ENCODE measurements around the gene C17orf114.

C17orf114 gene

GRCh38 chr17:4796552-4796920 lies 5.6 kb downstream of the C17orf114 start:
- peak overlapping the region; percentile 97 for H3K4me3 ChIP-seq (ENCODE audit: low read depth, low read length)
- no peak for DNase-seq (ENCODE audit: low read depth)
- TF ChIP-seq, protein P1, sequence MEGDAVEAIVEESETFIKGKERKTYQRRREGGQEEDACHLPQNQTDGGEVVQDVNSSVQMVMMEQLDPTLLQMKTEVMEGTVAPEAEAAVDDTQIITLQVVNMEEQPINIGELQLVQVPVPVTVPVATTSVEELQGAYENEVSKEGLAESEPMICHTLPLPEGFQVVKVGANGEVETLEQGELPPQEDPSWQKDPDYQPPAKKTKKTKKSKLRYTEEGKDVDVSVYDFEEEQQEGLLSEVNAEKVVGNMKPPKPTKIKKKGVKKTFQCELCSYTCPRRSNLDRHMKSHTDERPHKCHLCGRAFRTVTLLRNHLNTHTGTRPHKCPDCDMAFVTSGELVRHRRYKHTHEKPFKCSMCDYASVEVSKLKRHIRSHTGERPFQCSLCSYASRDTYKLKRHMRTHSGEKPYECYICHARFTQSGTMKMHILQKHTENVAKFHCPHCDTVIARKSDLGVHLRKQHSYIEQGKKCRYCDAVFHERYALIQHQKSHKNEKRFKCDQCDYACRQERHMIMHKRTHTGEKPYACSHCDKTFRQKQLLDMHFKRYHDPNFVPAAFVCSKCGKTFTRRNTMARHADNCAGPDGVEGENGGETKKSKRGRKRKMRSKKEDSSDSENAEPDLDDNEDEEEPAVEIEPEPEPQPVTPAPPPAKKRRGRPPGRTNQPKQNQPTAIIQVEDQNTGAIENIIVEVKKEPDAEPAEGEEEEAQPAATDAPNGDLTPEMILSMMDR (IDR thresholded peaks at IDR 0.05; ENCODE audit: low read depth, low read length, missing control alignments): no peak

DNA sequence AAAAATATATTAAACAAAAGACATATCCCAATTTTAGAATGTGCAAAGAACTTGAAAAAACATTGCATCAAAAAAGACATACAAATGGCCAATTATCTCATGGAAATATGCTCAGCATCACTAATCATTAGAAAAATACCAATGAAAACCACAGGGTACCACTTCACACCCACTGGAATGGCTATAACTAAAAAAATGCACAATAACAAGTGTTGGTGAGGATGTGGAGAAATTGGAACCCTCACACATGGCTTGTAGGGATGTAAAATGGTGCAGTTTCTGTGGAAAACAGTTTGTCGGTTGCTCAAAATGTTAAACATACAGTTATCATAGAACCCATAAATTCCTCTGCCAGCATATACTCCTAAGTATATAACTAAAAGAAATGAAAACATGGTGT lies 7.0 kb downstream of the C17orf114 start:
- no peak overlapping the region for H3K4me3 ChIP-seq (ENCODE audit: low read depth, low read length)
- DNase-seq (ENCODE audit: low read depth): no peak
- TF ChIP-seq, protein P1 (IDR thresholded peaks at IDR 0.05; ENCODE audit: low read depth, low read length, missing control alignments): no peak

DNA sequence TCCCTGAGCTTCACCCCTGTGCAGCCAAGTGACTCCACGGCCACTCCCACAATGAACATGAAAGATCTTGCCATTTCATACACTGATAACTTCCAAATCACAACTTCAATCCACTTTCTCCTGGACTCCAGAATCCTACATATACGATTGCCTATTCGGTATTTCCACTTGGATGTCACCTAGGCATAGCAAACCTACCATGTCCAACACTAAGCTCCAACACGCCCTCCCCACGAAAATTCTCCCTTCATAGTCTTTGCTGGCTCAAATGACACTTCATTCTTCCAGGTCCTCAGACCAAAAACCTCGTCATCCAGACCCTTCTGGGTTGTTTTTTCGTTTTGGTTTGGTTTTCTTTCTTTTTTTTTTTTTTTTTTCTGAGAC lies 11.4 kb downstream of the C17orf114 start:
- peak overlapping the region; percentile 68 for H3K4me3 ChIP-seq (ENCODE audit: low read depth, low read length)
- TF ChIP-seq, protein P1 (IDR thresholded peaks at IDR 0.05; ENCODE audit: low read depth, low read length, missing control alignments): no peak
- DNase-seq (ENCODE audit: low read depth): no peak

GRCh38 chr17:4789951-4790704 lies 12.0 kb downstream of the C17orf114 start:
- peak; percentile 46 for DNase-seq (ENCODE audit: low read depth)
- TF ChIP-seq, protein P1 (IDR thresholded peaks at IDR 0.05; ENCODE audit: low read depth, low read length, missing control alignments): peak; percentile 76
- peak overlapping the region; percentile 68 for H3K4me3 ChIP-seq (ENCODE audit: low read depth, low read length)

GRCh38 chr17:4789701-4789950 lies 12.5 kb downstream of the C17orf114 start:
- H3K4me3 ChIP-seq (ENCODE audit: low read depth, low read length): peak overlapping the region; percentile 68
- TF ChIP-seq, protein P1 (IDR thresholded peaks at IDR 0.05; ENCODE audit: low read depth, low read length, missing control alignments): no peak
- DNase-seq (ENCODE audit: low read depth): no peak

DNA sequence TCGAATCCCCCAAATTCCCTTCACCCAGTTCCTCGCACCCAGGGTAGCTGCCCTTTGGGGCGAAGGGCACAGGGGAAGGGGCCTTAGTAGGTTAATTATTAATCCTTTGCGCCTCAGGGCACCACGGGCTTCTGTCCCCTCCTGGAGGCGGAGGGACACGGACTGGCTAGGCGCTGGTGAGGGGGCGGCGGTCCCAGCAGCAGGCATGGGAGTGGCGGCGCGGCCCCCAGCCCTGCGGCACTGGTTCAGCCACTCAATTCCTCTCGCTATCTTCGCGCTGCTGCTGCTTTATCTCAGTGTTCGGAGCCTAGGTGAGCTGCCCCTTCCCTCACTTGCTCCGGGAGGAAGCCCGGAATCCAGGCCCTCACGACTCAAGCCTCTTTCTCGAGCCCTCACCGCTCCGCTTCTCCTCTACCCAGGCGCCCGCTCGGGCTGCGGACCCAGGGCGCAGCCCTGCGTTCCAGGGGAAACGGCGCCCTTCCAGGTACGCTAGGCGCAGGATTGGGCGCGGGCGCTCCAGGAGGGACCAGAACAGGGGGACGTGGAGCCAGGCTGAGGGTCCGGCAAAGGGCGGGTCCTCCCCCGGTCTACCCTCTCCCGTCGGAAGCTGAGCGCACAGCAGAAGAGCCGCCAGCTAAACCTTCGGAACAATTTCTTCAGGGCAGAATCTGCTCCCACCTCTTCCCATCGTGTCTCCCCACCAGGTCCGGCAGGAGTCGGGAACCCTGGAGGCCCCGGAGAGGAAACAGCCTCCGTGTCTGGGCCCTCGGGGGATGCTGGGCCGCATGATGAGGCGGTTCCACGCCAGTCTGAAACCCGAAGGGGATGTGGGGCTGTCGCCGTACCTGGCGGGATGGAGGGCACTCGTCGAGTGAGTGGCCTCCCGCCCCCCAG lies 13.1 kb downstream of the C17orf114 start, which contains the start of gene GLTPD2:
GLTPD2 (plus strand) TSS at position 158 of the 894 bp plus-strand sequence; CDS start at position 206, 48 bp downstream.
- no peak for DNase-seq (ENCODE audit: low read depth)
- H3K4me3 ChIP-seq (ENCODE audit: low read depth, low read length): peak within 1 kb of the TSS; percentile 68
- TF ChIP-seq, protein P1 (IDR thresholded peaks at IDR 0.05; ENCODE audit: low read depth, low read length, missing control alignments): no peak
